Activated CD8-positive, alpha-beta memory T cell treated with anti-CD3 and anti-CD28 coated beads for 1 hour (primary cell): ENCODE measurements around the gene USP22.

Experiments used
- DNase-seq, 2 donors: peaks; one replicate each; pipeline ENCODE4 v3.0.0-alpha.2; 2020; ENCODE audit warnings: low read depth in 1 of 2; ENCODE audit errors: extremely low read depth in 1 of 2

The USP22 gene

GRCh38 chr17:21021208-21021803 lies 21.5 kb downstream of the USP22 start:
- DNase-seq: no peak

GRCh38 chr17:21020622-21021021 lies 22.2 kb downstream of the USP22 start:
- DNase-seq: no peak

GRCh38 chr17:21019976-21020586 lies 22.7 kb downstream of the USP22 start:
- no peak for DNase-seq

GRCh38 chr17:21018894-21019293 lies 23.9 kb downstream of the USP22 start:
- DNase-seq: no peak

GRCh38 chr17:21017861-21018260 lies 24.9 kb downstream of the USP22 start:
- DNase-seq: no peak

- no peak for DNase-seq
These were observed 25.6 kb downstream of the USP22 start for GRCh38 chr17:21017256-21017655.

GRCh38 chr17:21016826-21017225 lies 26.0 kb downstream of the USP22 start:
- no peak for DNase-seq

GRCh38 chr17:21015564-21015963 lies 27.2 kb downstream of the USP22 start:
- no peak for DNase-seq

GRCh38 chr17:21014498-21014897 lies 28.3 kb downstream of the USP22 start:
- DNase-seq: no peak

- no peak for DNase-seq
These were observed 28.8 kb downstream of the USP22 start for GRCh38 chr17:21013983-21014382.

- DNase-seq: no peak
These were observed 30.1 kb downstream of the USP22 start for GRCh38 chr17:21012736-21013135.

- no peak for DNase-seq
These were observed 31.9 kb downstream of the USP22 start for GRCh38 chr17:21010705-21011596.

- no peak for DNase-seq
These were observed 33.7 kb downstream of the USP22 start for GRCh38 chr17:21008992-21009671.

GRCh38 chr17:21008160-21008915 lies 34.5 kb downstream of the USP22 start:
- DNase-seq: no peak

- DNase-seq: no peak
These were observed 35.2 kb downstream of the USP22 start for GRCh38 chr17:21007646-21008045.

- DNase-seq: no peak
These were observed 37.0 kb downstream of the USP22 start for GRCh38 chr17:21005803-21006202.

GRCh38 chr17:21005367-21005766 lies 37.4 kb downstream of the USP22 start:
- DNase-seq: no peak

GRCh38 chr17:21004016-21004930 lies 38.5 kb downstream of the USP22 start:
- no peak for DNase-seq

GRCh38 chr17:21003007-21003621 lies 39.7 kb downstream of the USP22 start:
- no peak for DNase-seq
